ENCODE results near the gene GAS1.

The GAS1 gene

DNA sequence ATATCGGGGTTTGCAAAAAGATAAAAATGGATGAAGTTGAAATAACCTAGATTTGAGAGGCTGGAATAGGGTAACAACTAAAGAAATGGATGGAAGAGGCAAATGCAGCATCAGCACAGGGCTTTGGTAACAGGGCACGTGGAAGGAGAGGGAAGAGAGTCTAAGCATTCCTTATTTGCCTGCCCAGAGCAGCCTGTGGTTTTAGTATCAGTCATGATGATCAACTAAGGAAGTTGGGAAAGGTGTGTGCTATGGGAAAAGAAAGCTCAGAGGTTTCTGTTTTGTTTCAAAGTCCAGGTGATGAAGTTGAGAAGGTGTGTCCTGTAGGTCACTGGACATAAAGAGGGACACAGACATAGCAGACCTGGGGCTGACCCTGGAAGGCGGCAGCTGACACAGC is 28.8 kb downstream of the GAS1 start:
- H3K27me3 Mint-ChIP-seq: peaks cover 8% of the 10 kb centered on the region
- H3K36me3 Mint-ChIP-seq: no peaks in the 10 kb centered on the region
- no peaks in the 10 kb centered on the region for H3K4me1 Mint-ChIP-seq (ENCODE audit: low read depth)
- no peak overlapping the region for H3K4me3 Mint-ChIP-seq
- no peaks in the 10 kb centered on the region for H3K9me3 Mint-ChIP-seq (ENCODE audit: low read depth)
- no peak overlapping the region for H3K27ac Mint-ChIP-seq

DNA sequence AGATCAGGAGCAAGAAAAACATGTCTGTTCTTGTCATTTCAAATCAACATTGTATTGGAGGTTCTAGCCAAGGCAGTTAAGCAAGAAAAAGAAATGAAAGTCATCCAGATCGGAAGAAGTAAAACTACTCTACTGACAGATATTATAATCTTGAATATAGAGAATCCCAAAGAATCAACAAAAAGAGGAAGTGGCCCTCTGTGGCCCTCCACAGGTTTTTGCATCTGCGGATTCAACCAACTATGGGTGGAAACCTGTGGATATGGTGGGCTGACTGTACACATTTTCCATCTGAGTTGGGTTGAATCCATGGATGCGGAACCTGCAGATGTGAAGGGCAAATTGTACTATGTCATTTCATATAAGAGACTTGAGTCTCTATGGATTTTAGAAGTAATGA is 35.1 kb downstream of the GAS1 start:
- no peak overlapping the region for H3K27ac Mint-ChIP-seq
- H3K4me3 Mint-ChIP-seq: no peak overlapping the region
- peaks cover 13% of the 10 kb centered on the region for H3K27me3 Mint-ChIP-seq
- H3K9me3 Mint-ChIP-seq (ENCODE audit: low read depth): peaks cover 5% of the 10 kb centered on the region
- no peaks in the 10 kb centered on the region for H3K36me3 Mint-ChIP-seq
- H3K4me1 Mint-ChIP-seq (ENCODE audit: low read depth): no peaks in the 10 kb centered on the region

DNA sequence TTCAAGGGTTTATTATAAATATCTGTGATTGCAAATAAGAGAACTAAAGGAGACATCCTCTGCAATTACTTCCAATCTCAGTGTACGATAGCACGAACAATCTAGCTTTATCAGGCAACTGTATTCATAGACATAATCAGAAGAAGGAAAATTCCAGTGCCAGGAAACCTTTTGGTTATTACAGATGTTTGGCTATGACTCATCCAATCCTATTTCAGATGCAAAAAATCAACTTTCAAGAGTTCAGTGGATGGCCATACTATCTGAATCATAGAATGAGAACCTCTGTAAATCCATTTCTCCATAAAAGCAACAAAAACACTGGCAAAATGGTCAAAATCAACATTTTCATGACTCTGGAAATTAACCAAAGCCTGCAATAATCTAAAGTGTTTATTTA is 37.9 kb downstream of the GAS1 start:
- no peak overlapping the region for H3K4me3 Mint-ChIP-seq
- peaks cover 5% of the 10 kb centered on the region for H3K9me3 Mint-ChIP-seq (ENCODE audit: low read depth)
- no peaks in the 10 kb centered on the region for H3K4me1 Mint-ChIP-seq (ENCODE audit: low read depth)
- peaks cover 23% of the 10 kb centered on the region for H3K27me3 Mint-ChIP-seq
- no peak overlapping the region for H3K27ac Mint-ChIP-seq
- H3K36me3 Mint-ChIP-seq: no peaks in the 10 kb centered on the region

DNA sequence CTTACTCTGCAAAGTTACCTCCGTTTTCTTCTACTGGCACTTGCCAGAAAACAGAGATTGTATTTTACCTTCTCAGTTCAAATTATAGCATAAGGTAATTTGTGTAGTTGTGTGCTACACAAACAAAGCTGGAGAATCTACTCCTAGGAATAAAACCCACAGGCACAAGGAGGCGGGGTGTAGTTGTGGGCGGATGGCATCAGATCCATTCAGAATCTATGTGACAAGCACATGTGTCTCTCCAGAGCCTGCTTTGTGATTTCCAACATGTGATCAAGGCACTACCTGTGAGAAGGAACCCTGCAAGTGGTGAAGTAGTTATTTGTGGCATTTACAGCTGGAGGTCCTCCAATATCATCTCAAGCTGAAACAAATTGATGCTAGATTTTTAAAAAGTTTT is 39.0 kb downstream of the GAS1 start:
- no peak overlapping the region for H3K27ac Mint-ChIP-seq
- H3K4me1 Mint-ChIP-seq (ENCODE audit: low read depth): peaks cover 4% of the 10 kb centered on the region
- peaks cover 28% of the 10 kb centered on the region for H3K27me3 Mint-ChIP-seq
- no peaks in the 10 kb centered on the region for H3K36me3 Mint-ChIP-seq
- peaks cover 5% of the 10 kb centered on the region for H3K9me3 Mint-ChIP-seq (ENCODE audit: low read depth)
- no peak overlapping the region for H3K4me3 Mint-ChIP-seq

DNA sequence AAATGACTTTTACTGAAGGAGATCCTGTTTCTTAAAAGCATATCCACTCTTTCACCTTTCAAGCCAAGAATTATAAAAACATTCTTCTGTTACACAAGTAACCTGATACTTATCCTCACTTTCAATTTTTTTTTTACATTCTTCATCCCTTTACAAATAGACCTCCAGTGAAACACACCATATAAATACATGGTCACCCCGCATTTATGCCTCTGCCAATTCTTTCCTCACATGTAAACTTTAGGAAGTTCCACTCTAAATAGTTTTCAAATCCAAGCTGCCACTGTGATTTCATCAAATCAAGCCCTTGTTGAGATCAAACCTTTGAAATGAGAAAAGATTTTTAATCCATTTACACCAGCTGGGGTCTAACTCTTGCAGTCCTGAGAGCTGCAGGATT is 40.0 kb downstream of the GAS1 start:
- peaks cover 5% of the 10 kb centered on the region for H3K9me3 Mint-ChIP-seq (ENCODE audit: low read depth)
- H3K4me1 Mint-ChIP-seq (ENCODE audit: low read depth): peaks cover 8% of the 10 kb centered on the region
- peaks cover 29% of the 10 kb centered on the region for H3K27me3 Mint-ChIP-seq
- H3K36me3 Mint-ChIP-seq: no peaks in the 10 kb centered on the region
- no peak overlapping the region for H3K27ac Mint-ChIP-seq
- no peak overlapping the region for H3K4me3 Mint-ChIP-seq

DNA sequence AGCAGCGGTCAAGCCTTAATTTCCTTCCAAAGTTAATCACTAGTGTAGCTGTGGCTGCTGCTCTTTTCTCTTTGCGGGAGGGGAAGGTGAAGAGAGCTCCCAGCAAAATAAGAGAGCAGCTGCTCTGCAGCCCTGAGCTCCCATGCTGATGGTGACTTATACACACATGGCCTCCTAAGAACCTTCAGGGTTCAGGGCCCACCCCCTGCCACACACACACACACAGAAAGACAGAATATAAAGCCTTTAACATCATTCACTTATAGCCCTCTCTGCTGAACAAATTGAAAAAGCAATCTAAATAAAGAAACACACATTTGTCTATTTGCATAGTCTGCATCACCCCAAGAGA is 43.6 kb downstream of the GAS1 start:
- Mint-ChIP-seq H3K27me3 (peaks cover 28% of the 10 kb centered on the region), H3K27ac (no peak overlapping the region)

DNA sequence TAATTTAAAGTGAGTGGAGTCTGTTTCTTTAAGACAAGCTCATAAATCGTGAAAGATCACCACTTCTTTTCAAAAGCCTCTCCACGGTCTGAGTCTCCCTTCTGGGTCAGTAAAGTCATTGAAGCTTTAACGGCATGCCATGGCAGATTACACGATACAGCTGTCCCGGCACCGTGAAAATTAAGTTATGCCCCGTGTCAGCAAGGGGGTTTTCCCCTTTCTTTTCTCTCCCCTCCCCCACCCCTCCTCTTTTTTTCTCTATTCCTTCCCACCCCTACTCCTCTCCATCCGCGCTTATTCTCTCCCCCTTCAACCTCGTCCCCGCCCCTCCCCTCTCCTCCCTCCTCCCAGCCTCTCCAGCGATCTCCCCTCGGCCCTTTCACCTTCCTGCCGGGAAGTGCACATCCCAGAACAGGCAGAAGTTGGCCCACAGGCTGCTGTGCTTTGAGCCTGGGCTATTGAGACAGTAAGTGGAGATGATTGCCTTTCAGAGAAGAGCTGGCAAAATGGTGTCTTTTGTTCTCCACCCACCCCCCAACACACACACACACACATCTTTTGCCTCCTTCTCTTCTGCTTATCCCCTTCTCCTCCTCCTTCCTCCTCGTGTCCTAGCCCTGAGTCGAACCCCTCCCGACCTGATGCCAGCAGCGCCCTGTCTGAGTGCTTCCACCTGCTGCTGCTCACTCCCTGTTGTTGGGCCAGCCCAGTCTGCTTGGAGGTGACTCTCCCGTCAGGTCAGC is 44.1 kb downstream of the GAS1 start:
- Mint-ChIP-seq H3K27me3 (peaks cover 31% of the 10 kb centered on the region), H3K9me3 (ENCODE audit: low read depth) (no peaks in the 10 kb centered on the region), H3K4me3 (peak overlapping the region; percentile 8), H3K36me3 (no peaks in the 10 kb centered on the region), H3K27ac (no peak overlapping the region), H3K4me1 (ENCODE audit: low read depth) (peaks cover 11% of the 10 kb centered on the region)

More for the DNA sequence above, 43.6 kb downstream of the GAS1 start:
- H3K9me3 Mint-ChIP-seq (ENCODE audit: low read depth): no peaks in the 10 kb centered on the region
- no peaks in the 10 kb centered on the region for H3K36me3 Mint-ChIP-seq
- H3K4me3 Mint-ChIP-seq: no peak overlapping the region
- H3K4me1 Mint-ChIP-seq (ENCODE audit: low read depth): peaks cover 11% of the 10 kb centered on the region

DNA sequence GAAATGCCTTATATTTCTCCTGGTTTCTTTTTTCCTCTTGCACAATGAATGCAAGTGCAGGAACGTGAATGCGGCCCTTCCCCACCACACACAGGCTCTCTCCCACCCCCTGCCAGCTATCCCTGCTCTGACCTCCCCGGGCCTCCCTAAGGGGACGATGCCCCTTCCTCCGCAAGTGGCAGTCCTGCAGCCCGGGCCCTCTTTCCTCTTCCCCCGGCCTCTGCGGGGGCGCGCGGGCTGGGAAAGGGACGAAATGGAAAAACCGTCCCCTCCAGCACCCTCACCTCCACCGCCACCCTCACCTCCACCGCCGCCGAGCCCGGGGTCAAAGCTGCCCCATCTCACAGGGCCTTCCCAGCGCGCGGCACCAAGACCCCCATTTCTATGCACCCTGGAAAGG is 44.7 kb downstream of the GAS1 start:
- Mint-ChIP-seq H3K27ac (no peak overlapping the region), H3K4me1 (ENCODE audit: low read depth) (peaks cover 11% of the 10 kb centered on the region), H3K27me3 (peaks cover 31% of the 10 kb centered on the region), H3K36me3 (no peaks in the 10 kb centered on the region), H3K9me3 (ENCODE audit: low read depth) (no peaks in the 10 kb centered on the region), H3K4me3 (peak overlapping the region; percentile 8)

DNA sequence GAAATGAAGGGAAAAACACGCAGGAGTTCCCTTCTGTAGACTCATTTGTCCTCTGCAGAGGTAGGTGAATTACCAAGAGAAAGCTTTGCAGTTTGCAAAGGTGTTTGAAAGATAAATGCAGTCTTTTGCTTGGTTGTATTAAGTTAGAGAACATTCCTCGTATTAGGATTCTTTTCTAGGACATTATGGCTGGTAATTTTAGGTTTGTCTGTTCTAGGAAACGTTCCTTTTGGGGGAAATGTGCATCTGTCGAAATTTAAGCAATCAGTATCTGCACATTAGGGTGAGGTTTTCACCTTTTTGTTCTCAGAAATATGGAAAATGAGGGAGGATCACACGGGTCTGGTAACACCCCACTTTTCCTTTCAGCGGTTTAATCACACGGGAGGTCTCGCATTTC is 45.1 kb downstream of the GAS1 start:
- peaks cover 11% of the 10 kb centered on the region for H3K4me1 Mint-ChIP-seq (ENCODE audit: low read depth)
- H3K36me3 Mint-ChIP-seq: no peaks in the 10 kb centered on the region
- no peaks in the 10 kb centered on the region for H3K9me3 Mint-ChIP-seq (ENCODE audit: low read depth)
- H3K27me3 Mint-ChIP-seq: peaks cover 31% of the 10 kb centered on the region
- H3K27ac Mint-ChIP-seq: no peak overlapping the region
- no peak overlapping the region for H3K4me3 Mint-ChIP-seq

DNA sequence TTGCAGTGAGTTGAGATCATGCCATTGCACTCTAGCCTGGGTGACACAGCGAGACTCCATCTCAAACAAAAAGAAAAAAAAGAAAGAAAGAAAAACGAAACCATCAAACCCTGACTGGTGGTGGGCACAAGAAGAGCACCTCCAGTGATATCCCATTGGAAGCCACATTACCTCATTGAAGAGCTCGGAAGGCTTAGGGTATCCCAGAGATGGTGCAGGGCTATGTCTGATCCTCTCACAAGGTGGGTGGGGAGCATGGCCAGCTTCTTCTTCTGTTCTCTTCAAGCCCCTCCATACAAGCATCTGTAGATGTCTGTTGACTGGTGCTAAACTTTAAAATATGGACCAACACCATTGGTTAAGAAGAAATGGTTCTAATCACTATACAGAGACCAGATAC is 45.8 kb downstream of the GAS1 start:
- no peaks in the 10 kb centered on the region for H3K9me3 Mint-ChIP-seq (ENCODE audit: low read depth)
- peaks cover 11% of the 10 kb centered on the region for H3K4me1 Mint-ChIP-seq (ENCODE audit: low read depth)
- peaks cover 25% of the 10 kb centered on the region for H3K27me3 Mint-ChIP-seq
- no peaks in the 10 kb centered on the region for H3K36me3 Mint-ChIP-seq
- H3K4me3 Mint-ChIP-seq: no peak overlapping the region
- no peak overlapping the region for H3K27ac Mint-ChIP-seq

All from activated naive CD8-positive, alpha-beta T cell (primary cell).